HCT116 (cell line): ENCODE data around the gene CBFA2T2.

Source experiments
- EZH2 ChIP-seq: fragments of 200-600 bp; sonication (generic); IDR thresholded peaks from 2 replicates; pipeline ENCODE4 v1.6.1; 2017; ENCODE audit warnings: antibody characterized with exemption, mixed run types
- EZH2phosphoT487 ChIP-seq: fragments of 200-600 bp; IDR thresholded peaks from 2 replicates; pipeline ENCODE4 v1.6.1; 2018; ENCODE audit warnings: antibody characterized with exemption, borderline replicate concordance
- JUND ChIP-seq: IDR thresholded peaks from 2 replicates; pipeline ENCODE4 v1.6.1; 2012
- POLR2AphosphoS5 ChIP-seq: IDR thresholded peaks from 2 replicates; pipeline ENCODE4 v1.6.1; 2011; ENCODE audit warnings: mild to moderate bottlenecking, low read depth, low read length, moderate library complexity
- SIN3A ChIP-seq: IDR thresholded peaks from 2 replicates; pipeline ENCODE4 v1.6.1; 2012; ENCODE audit warnings: low read depth
- ZNF274 ChIP-seq: fragments of 200-500 bp; sonication (Bioruptor generic); IDR thresholded peaks from 2 replicates; pipeline ENCODE4 v1.6.1; 2014; ENCODE audit warnings: mild to moderate bottlenecking, low read depth, low read length, inconsistent platforms

- no peak for TF ChIP-seq SIN3A
- TF ChIP-seq EZH2: no peak
- no peak for TF ChIP-seq POLR2AphosphoS5
- no peak for TF ChIP-seq JUND
- no peak for TF ChIP-seq ZNF274
- no peak for TF ChIP-seq EZH2phosphoT487
These were observed 194.8 kb downstream of the CBFA2T2 start for GRCh38 chr20:33684533-33685327.
